Uterus (tissue), 4 donors: ENCODE results near the gene LYSMD3. TPM values are rescaled to one million over a fixed set of nuclear protein-coding genes. Genes with fewer than 3 reads are reported as not detected.

Experiments
- DNase-seq, 2 donors: peaks; one replicate each; pipeline ENCODE4 v3.0.0-alpha.2; 2019 to 2020
- H3K27ac ChIP-seq, 2 donors: fragments of 200-600 bp; sonication (generic); 1 replicate in 1 of 2; 2 replicates in 1 of 2; pipeline ENCODE4 v1.5.1; 2016 to 2018
- H3K27me3 ChIP-seq, 2 donors: fragments of 200-600 bp; sonication (generic); one replicate each; pipeline ENCODE4 v1.5.1; 2018 to 2019; ENCODE audit warnings: control low read depth in 1 of 2
- H3K36me3 ChIP-seq, 2 donors: fragments of 200-600 bp; sonication (generic); one replicate each; pipeline ENCODE4 v1.5.1; 2019; ENCODE audit warnings: control low read depth in 1 of 2
- H3K4me1 ChIP-seq, 2 donors: fragments of 200-600 bp; sonication (generic); one replicate each; pipeline ENCODE4 v1.5.1; 2018 to 2019; ENCODE audit warnings: control low read depth in 1 of 2
- H3K4me3 ChIP-seq, 2 donors: fragments of 200-600 bp; sonication (generic); 1 replicate in 1 of 2; 2 replicates in 1 of 2; pipeline ENCODE4 v1.5.1; 2018 to 2019; ENCODE audit warnings: mild to moderate bottlenecking in 1 of 2
- H3K9me3 ChIP-seq, 2 donors: fragments of 200-600 bp; sonication (generic); one replicate each; pipeline ENCODE4 v1.5.1; 2019; ENCODE audit warnings: control low read depth in 1 of 2
- POLR2A ChIP-seq, 2 donors: fragments of 450-650 bp; IDR thresholded peaks; one replicate each; pipeline ENCODE4 v1.6.1; 2016; ENCODE audit warnings: antibody characterized with exemption in 2 of 2, mild to moderate bottlenecking in 1 of 2, moderate library complexity in 1 of 2
- intact Hi-C: fragments of 100-400 bp; cut with DNase I; formaldehyde crosslinking; loops from one replicate; pipeline ENCODE4 v1.15.1; 2023; ENCODE audit warnings: low total_unique reads
- total RNA-seq, 4 donors: library from RNA; depleted of rRNA in 3 of 4; stranded (reverse); fragments of >200 nt in 3 of 4; gene quantifications; one replicate each; pipeline versions ENCODE4 v1.1.0 to v1.2.4, GENCODE V29; 2014 to 2023
- TF ChIP-seq, protein P1 (sequence below), 4 experiments: fragments of 200-600 bp in 2 of 4; fragments of 450-650 bp in 2 of 4; sonication (generic) in 2 of 4; IDR thresholded peaks; one replicate each; pipeline ENCODE4 v1.5.1; 2016 to 2019; ENCODE audit warnings: antibody characterized with exemption in 4 of 4, mild to moderate bottlenecking in 2 of 4, moderate library complexity in 1 of 4
- donor health status: DM: yes; HTN: yes; CAD: no.

Gene LYSMD3
- total RNA-seq, 4 donors from 2014 or later, result 11.5 to 50.3 (median 26.9) TPM

DNA sequence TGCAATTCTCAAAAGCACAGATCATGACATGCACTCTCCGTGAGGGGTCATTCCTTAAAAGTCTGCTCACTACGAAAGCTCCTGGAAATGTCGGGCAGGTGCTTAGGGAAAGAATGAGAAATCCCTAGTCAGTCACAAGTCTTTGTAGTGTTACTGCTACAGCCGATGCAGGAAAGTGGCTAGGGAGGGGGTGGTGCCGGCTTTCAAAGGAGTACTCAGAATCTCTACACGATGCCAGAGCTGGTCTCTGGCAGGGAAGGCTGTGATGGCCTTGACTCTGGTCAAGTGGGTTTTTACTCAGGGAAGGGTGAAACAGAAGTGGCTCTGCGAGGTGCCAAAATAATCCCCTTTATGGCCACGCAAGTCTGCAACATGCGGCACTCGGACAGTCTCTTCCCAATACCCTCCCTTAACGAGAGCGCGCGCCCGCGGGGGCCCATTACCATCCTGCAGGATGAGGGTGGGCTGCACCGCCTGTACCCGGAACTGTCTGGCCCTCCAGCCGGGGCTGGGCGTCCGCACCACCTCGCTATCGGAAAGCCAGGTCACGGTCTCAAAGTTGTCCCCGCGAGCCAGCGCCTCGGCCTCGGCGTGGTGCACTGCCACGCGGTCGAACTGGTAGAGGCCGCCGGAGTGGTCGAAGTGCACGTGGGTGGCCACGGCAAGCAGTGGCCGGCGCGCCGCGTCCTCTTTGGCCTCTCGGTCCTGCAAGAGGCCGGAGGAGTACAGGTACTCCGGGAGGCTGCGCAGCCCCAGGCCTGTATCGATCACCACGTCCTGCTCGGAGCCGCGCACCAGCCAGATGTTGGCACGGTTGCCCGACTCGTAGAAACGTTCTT, 55.8 kb downstream of the LYSMD3 start:
- DNase-seq, result peak; percentile 18 to 21
- Histone ChIP-seq H3K4me3 (peak overlapping the region; percentile 80 to 93), H3K4me1 (no peaks in the 10 kb centered on the region), H3K36me3 (no peaks in the 10 kb centered on the region), H3K9me3 (no peaks in the 10 kb centered on the region), H3K27ac (peak overlapping the region; percentile 58 to 73), H3K27me3 (no peaks in the 10 kb centered on the region)
- intact Hi-C loops, result no loop called here
- TF ChIP-seq, protein P1, sequence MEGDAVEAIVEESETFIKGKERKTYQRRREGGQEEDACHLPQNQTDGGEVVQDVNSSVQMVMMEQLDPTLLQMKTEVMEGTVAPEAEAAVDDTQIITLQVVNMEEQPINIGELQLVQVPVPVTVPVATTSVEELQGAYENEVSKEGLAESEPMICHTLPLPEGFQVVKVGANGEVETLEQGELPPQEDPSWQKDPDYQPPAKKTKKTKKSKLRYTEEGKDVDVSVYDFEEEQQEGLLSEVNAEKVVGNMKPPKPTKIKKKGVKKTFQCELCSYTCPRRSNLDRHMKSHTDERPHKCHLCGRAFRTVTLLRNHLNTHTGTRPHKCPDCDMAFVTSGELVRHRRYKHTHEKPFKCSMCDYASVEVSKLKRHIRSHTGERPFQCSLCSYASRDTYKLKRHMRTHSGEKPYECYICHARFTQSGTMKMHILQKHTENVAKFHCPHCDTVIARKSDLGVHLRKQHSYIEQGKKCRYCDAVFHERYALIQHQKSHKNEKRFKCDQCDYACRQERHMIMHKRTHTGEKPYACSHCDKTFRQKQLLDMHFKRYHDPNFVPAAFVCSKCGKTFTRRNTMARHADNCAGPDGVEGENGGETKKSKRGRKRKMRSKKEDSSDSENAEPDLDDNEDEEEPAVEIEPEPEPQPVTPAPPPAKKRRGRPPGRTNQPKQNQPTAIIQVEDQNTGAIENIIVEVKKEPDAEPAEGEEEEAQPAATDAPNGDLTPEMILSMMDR (IDR thresholded peaks at IDR 0.05), result no peak
- no peak for TF ChIP-seq POLR2A (IDR thresholded peaks at IDR 0.05)

DNA sequence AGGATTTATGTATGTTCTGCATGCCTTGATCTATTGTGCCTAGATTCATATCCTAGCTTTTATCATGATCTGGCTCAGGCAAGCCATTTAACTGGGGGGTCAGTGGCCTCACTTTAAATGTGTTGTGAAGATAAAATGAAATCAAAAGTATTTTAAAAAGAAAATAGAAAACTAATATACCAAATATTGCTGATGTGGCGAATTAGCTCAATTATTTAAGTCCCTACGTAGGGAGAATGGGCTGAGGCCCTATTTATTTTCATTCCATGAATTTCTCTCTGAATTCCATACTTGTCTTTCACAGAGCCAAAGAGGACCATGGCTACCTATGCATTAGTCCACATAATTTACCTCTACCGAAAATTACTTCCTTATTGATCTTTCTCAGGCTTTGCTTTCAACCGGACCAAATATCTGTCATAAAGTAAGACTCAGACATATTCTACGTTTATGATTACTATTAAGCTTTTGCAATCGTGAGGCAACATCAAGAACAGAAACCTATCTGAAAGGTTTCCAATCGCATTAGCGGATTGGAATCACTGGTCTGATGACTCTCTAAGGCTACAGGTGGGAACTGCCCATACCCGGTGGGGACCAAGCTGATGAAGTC, 56.5 kb downstream of the LYSMD3 start:
- H3K27ac ChIP-seq, result no peak overlapping the region
- TF ChIP-seq, protein P1 (IDR thresholded peaks at IDR 0.05), result no peak
- no peak for TF ChIP-seq POLR2A (IDR thresholded peaks at IDR 0.05)
- peak overlapping the region; percentile 80 to 93 for H3K4me3 ChIP-seq
- H3K27me3 ChIP-seq, result no peaks in the 10 kb centered on the region
- H3K36me3 ChIP-seq, result no peaks in the 10 kb centered on the region
- no peaks in the 10 kb centered on the region for H3K4me1 ChIP-seq
- no peaks in the 10 kb centered on the region for H3K9me3 ChIP-seq
- DNase-seq, result no peak
- intact Hi-C loops, result no loop called here

Other genes with a start within 250 kb of the LYSMD3 start
- gene CETN3, start 119.8 kb downstream of the LYSMD3 start, total RNA-seq, result 10 to 100 TPM; 16.8 to 80.4 (median 57.6) TPM
- gene MBLAC2, start 54.8 kb downstream of the LYSMD3 start, total RNA-seq, result 10 to 100 TPM in 3 of 4 donors, 1 to 10 TPM in 1; 2.9 to 16.4 (median 10.7) TPM
- gene POLR3G, start 54.7 kb downstream of the LYSMD3 start, total RNA-seq, result 1 to 10 TPM in 3 of 4 donors, not detected in 1; 2.4 to 4.6 (median 2.5) TPM
- 10 to 100 TPM in 1 of 4 donors, 1 to 10 TPM in 1, not detected in 2; 1.9 to 11.3 TPM for gene ADGRV1, start 29.2 kb upstream of the LYSMD3 start, total RNA-seq